ENCODE results near the gene SYS1. TPM values are rescaled to one million over a fixed set of nuclear protein-coding genes. Genes with fewer than 3 reads are reported as not detected.

Gene SYS1
- total RNA-seq, 4 donors from 2014 or later: 29.3 to 55.3 (median 34.7) TPM

DNA sequence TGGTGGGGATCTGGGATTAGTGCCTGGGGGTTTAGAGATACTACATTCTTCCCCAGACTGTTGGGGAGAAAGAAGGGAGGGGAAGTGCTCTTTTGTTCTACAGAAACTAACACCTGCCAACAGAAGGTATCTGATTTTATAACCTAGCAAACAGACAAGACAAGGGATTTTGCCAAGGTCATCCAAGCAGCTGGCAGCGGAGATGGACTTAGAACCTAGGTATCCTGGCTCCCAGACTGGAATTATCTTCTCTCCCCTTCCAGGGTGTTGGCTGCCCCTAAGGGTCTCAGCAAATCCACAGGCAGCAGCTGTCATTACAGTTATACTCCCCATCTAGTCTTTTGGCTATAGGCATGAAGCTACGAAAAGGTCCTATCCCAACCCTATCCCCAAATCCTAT is 23.2 kb upstream of the SYS1 start:
- Histone ChIP-seq H3K4me3 (no peak overlapping the region), H3K4me1 (peaks cover 18 to 91% (median 68%) of the 10 kb centered on the region in 3 donors), H3K9me3 (no peaks in the 10 kb centered on the region), H3K27me3 (no peaks in the 10 kb centered on the region), H3K36me3 (peaks cover 0 to 8% of the 10 kb centered on the region in 2 donors), H3K27ac (peak overlapping the region; percentile 67 to 96 (median 95))
- no peak for ATAC-seq
- 100% methylated on average over 1 to 2 of the region's 2 CpGs for WGBS, 2 donors (ENCODE audit: low coverage in 1 of 2)
- no peak for TF ChIP-seq POLR2A (IDR thresholded peaks at IDR 0.05)
- no peak for TF ChIP-seq EP300 (IDR thresholded peaks at IDR 0.05)
- no peak for TF ChIP-seq POLR2AphosphoS5 (IDR thresholded peaks at IDR 0.05)
- no peak for TF ChIP-seq CTCF (IDR thresholded peaks at IDR 0.05)

- WGBS, 2 donors (ENCODE audit: low coverage in 1 of 2): 30 to 62% methylated on average over 2 to 4 of the region's 5 CpGs
- Histone ChIP-seq H3K27ac (peak overlapping the region; percentile 67 to 96 (median 95)), H3K36me3 (peaks cover 0 to 2% of the 10 kb centered on the region in 2 donors), H3K4me1 (peaks cover 18 to 96% (median 73%) of the 10 kb centered on the region in 3 donors), H3K4me3 (no peak overlapping the region), H3K9me3 (no peaks in the 10 kb centered on the region), H3K27me3 (no peaks in the 10 kb centered on the region)
- no peak for ATAC-seq
- no peak for TF ChIP-seq POLR2AphosphoS5 (IDR thresholded peaks at IDR 0.05)
- TF ChIP-seq CTCF (IDR thresholded peaks at IDR 0.05): no peak
- no peak for TF ChIP-seq POLR2A (IDR thresholded peaks at IDR 0.05)
- TF ChIP-seq EP300 (IDR thresholded peaks at IDR 0.05): no peak
Measured at GRCh38 chr20:45340236-45340847, 22.6 kb upstream of the SYS1 start.

DNA sequence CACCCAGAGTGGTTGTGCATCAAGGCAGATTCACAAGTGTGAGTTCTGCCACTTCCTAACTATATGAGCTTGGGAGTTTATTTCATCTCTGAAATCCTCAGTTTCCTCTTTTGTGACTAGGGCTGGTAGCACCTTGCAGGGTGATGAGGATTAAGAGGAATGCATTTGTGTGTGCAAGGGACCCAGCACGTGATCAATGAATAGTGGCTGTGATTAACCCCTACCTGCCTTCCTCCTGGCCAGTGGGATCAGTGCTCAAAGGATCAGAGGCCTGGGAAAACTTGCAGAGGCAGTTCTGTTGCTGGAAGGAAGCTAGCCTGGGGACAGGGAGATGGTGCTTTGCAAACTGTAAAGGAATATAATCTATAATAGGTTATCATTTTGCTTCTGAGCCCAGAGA is 22.0 kb upstream of the SYS1 start:
- Histone ChIP-seq H3K27ac (peak overlapping the region in 3 of 4 donors; percentile 95 to 96 (median 95)), H3K36me3 (no peaks in the 10 kb centered on the region), H3K9me3 (no peaks in the 10 kb centered on the region), H3K27me3 (no peaks in the 10 kb centered on the region), H3K4me1 (peaks cover 18 to 100% (median 80%) of the 10 kb centered on the region in 3 donors), H3K4me3 (no peak overlapping the region)
- no peak for TF ChIP-seq POLR2A (IDR thresholded peaks at IDR 0.05)
- no peak for TF ChIP-seq CTCF (IDR thresholded peaks at IDR 0.05)
- TF ChIP-seq POLR2AphosphoS5 (IDR thresholded peaks at IDR 0.05): no peak
- TF ChIP-seq EP300 (IDR thresholded peaks at IDR 0.05): no peak
- 20 to 44% methylated on average over 1 of the region's 1 CpG for WGBS, 2 donors (ENCODE audit: low coverage in 1 of 2)
- no peak for ATAC-seq

DNA sequence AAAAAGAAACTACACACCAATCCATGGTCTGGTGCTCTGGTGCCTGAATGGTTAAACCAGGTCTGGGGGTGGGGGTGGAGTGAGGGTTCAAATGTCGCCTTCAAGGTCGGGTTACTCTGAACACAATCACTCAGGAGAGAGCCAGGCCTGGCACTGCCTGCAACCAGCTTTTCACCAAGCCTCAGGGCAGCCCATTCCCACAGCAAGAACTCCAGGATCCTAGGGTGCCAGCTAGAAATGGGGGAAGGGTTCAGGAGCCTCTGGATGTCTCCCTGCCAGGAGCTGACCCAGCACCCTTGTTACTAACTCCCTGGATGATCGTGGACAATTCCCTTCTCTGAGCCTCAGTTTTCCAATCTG is 21.4 kb upstream of the SYS1 start:
- 43% methylated on average over 2 of the region's 3 CpGs; no CpG with 5 or more reads in 1 of the 2 donors for WGBS, 2 donors (ENCODE audit: low coverage in 1 of 2)
- TF ChIP-seq POLR2AphosphoS5 (IDR thresholded peaks at IDR 0.05): no peak
- no peak for TF ChIP-seq EP300 (IDR thresholded peaks at IDR 0.05)
- no peak for TF ChIP-seq CTCF (IDR thresholded peaks at IDR 0.05)
- TF ChIP-seq POLR2A (IDR thresholded peaks at IDR 0.05): no peak
- Histone ChIP-seq H3K27me3 (no peaks in the 10 kb centered on the region), H3K4me1 (peaks cover 18 to 100% (median 86%) of the 10 kb centered on the region in 3 donors), H3K4me3 (peak overlapping the region in 1 of 2 donors; percentile 80), H3K9me3 (no peaks in the 10 kb centered on the region), H3K36me3 (no peaks in the 10 kb centered on the region), H3K27ac (peak overlapping the region; percentile 85 to 96 (median 95))
- no peak for ATAC-seq
